Tongue (tissue), 3 donors: Measurements from ENCODE around the gene TSPAN32. TPM values are rescaled to one million over a fixed set of nuclear protein-coding genes. Genes with fewer than 3 reads are reported as not detected.

Experiments used
- DNase-seq: peaks from one replicate; pipeline ENCODE4 v3.0.0-alpha.2; 2015
- small RNA-seq: library from RNA; depleted of rRNA; stranded (forward); fragments of <200 nt; gene quantifications from one replicate; pipeline ENCODE3, GENCODE V24; 2014; ENCODE audit warnings: low replicate concordance
- total RNA-seq: library from RNA; depleted of rRNA; stranded (reverse); fragments of >200 nt; gene quantifications from one replicate; pipeline ENCODE4 v1.2.3, GENCODE V29; 2014

TSPAN32 gene
- total RNA-seq, 1 donor from 2014 or later, result 2.1 TPM

DNA sequence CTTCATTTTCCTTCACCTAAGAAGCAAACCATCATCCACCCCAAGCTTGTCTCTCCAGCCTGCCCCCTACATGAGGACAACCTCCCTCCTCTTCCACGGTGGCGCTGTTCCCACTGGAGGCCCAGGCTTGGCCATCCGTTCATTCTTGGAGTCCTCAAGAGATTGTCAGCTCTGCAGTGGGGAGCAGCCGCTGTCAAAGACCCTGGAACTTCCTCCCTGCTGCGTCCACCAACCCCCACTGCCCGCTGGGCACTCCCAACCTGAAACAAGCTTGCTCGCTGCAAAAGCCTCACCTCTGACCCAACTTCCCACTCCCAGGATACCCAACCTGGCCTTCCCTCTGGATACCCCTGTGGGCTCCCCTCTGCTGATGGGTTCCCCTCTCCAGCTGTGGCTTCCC is 64.9 kb downstream of the TSPAN32 start:
- DNase-seq, result no peak

DNA sequence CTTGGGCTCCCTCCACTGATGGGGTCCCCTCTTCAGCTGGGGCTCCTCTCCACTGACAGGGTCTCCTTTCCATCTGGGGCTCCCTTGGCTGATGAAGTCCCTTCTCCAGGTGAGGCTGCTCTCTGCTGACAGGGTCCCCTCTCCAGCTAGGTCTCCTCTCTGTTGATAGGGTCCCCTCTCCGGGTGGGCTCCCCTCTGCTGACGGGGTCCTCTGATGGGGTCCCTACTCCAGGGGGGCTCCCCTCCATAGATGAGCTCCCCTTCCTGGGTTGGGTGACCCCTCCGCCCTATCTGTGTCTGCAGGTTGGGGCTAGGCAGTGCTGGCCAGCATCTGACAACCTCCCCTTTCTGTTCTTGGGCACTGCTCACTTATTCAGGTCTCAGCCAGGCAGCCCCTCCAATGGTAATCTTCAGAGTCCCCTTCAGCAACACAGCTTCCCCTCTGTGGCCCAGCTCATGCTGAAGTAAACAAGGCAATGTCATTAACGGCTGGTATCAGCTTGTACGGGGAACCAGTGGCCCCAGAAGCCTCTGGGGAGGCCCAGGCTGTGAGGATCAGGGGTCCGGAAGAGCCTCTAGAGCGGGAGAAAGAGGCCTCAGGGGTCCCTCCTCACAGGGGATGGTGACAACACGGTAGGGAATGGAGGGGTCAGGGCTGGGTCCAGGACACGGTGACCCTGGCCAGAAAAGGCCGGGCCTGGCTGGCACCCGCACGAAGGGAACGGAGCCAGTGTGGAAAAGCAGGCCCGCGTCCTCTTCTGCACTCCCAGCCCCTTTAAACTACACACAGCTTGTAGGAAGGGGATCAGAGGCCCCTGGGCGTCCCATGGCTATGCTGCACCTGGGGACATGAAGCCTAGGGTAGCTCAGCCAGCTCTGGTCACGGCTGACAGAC is 65.7 kb downstream of the TSPAN32 start:
- no peak for DNase-seq

Small RNA genes lying within 50 kb of the gene (small RNA-seq; reads per million reads assigned to genes)
- gene RNU6-878P, result not detected

Other genes with a start within 250 kb of the TSPAN32 start
- 1,514 TPM for gene IGF2, start 162.6 kb upstream of the TSPAN32 start, total RNA-seq
- gene INS, start 140.8 kb upstream of the TSPAN32 start, total RNA-seq, result not detected
- 0.62 TPM for gene TH, start 130.2 kb upstream of the TSPAN32 start, total RNA-seq
- 4.1 TPM for gene ASCL2, start 31.4 kb upstream of the TSPAN32 start, total RNA-seq
- 0.10 TPM for gene C11orf21, start 95 bp upstream of the TSPAN32 start, total RNA-seq
- gene CD81, start 75.3 kb downstream of the TSPAN32 start, total RNA-seq, result 377 TPM
- 21.6 TPM for gene TSSC4, start 98.7 kb downstream of the TSPAN32 start, total RNA-seq
- 0.41 TPM for gene TRPM5, start 142.5 kb downstream of the TSPAN32 start, total RNA-seq
- 2.6 TPM for gene KCNQ1, start 143.0 kb downstream of the TSPAN32 start, total RNA-seq